Measurements from ENCODE around the gene DYRK1B. TPM values are rescaled to one million over a fixed set of nuclear protein-coding genes. Genes with fewer than 3 reads are reported as not detected.

Gene DYRK1B
- polyA plus RNA-seq, 3 donors from 2014 or later = 6.2 to 24.8 (median 12.5) TPM

Other genes starting within 250 kb of the DYRK1B start
- gene LGALS13, start 231.6 kb downstream of the DYRK1B start, polyA plus RNA-seq = not detected
- not detected for gene LGALS16, start 178.2 kb downstream of the DYRK1B start, polyA plus RNA-seq
- gene LGALS14, start 129.7 kb downstream of the DYRK1B start, polyA plus RNA-seq = not detected
- 10 to 100 TPM in 1 of 3 donors, 1 to 10 TPM in 2; 2.4 to 12.8 (median 3.8) TPM for gene CLC, start 96.1 kb downstream of the DYRK1B start, polyA plus RNA-seq
- not detected for gene LEUTX, start 55.3 kb downstream of the DYRK1B start, polyA plus RNA-seq
- gene FBL, start 12.2 kb upstream of the DYRK1B start, polyA plus RNA-seq = 100 to 1,000 TPM; 127 to 166 (median 143) TPM
- gene FCGBP, start 100.5 kb upstream of the DYRK1B start, polyA plus RNA-seq = under 1 TPM in 2 of 3 donors, not detected in 1; 0.36 to 0.92 TPM
- 100 to 1,000 TPM; 113 to 133 (median 127) TPM for gene PSMC4, start 137.0 kb upstream of the DYRK1B start, polyA plus RNA-seq
- gene ZNF546, start 162.9 kb upstream of the DYRK1B start, polyA plus RNA-seq = 1 to 10 TPM in 2 of 3 donors, not detected in 1; 2.4 to 2.5 TPM
- gene ZNF780B, start 222.1 kb upstream of the DYRK1B start, polyA plus RNA-seq = 10 to 100 TPM in 1 of 3 donors, 1 to 10 TPM in 2; 7.1 to 10.6 (median 9.5) TPM

All from immature natural killer cell (primary cell).